Measurements from ENCODE around the gene ETV1.

The ETV1 gene

GRCh38 chr7:13844954-13845353 lies 144.5 kb downstream of the ETV1 start:
- H3K27me3 ChIP-seq (ENCODE audit: insufficient read depth, low read length, poor library complexity, severe bottlenecking), result no peaks in the 10 kb centered on the region
- no peaks in the 10 kb centered on the region for H3K36me3 ChIP-seq (ENCODE audit: insufficient read depth, low read length)
- TF ChIP-seq EZH2phosphoT487 (IDR thresholded peaks at IDR 0.05; ENCODE audit: borderline replicate concordance) (no peak), CTCF (conservative IDR thresholded peaks at IDR 0.05; ENCODE audit: low read length) (no peak)
- H3K4me2 ChIP-seq (ENCODE audit: low read depth, low read length, poor library complexity, severe bottlenecking), result no peak overlapping the region
- no peaks in the 10 kb centered on the region for H3K79me2 ChIP-seq (ENCODE audit: insufficient read depth, low read length)
- H4K20me1 ChIP-seq (ENCODE audit: insufficient read depth, low read length, poor library complexity, severe bottlenecking), result no peaks in the 10 kb centered on the region
- H3K9ac ChIP-seq (ENCODE audit: low read depth, low read length, poor library complexity, severe bottlenecking), result no peak overlapping the region
- no peak overlapping the region for H3K4me3 ChIP-seq (ENCODE audit: low read length, poor library complexity, severe bottlenecking)
- H3K9me2 ChIP-seq (replicated peaks; ENCODE audit: low read depth, low read length), result no peaks in the 10 kb centered on the region
- H2AFZ ChIP-seq (ENCODE audit: low read length), result no peak overlapping the region
- no peaks in the 10 kb centered on the region for H3F3A ChIP-seq (ENCODE audit: low read depth)
- no peaks in the 10 kb centered on the region for H3K9me3 ChIP-seq (ENCODE audit: insufficient read depth, low read depth, low read length)
- peaks cover 11% of the 10 kb centered on the region for H3K4me1 ChIP-seq (ENCODE audit: insufficient read depth, low read length, poor library complexity, severe bottlenecking)

- Histone ChIP-seq H3K4me1 (ENCODE audit: insufficient read depth, low read length, poor library complexity, severe bottlenecking) (no peaks in the 10 kb centered on the region), H2AFZ (ENCODE audit: low read length) (no peak overlapping the region), H3F3A (ENCODE audit: low read depth) (no peaks in the 10 kb centered on the region), H3K4me2 (ENCODE audit: low read depth, low read length, poor library complexity, severe bottlenecking) (no peak overlapping the region), H3K9me3 (ENCODE audit: insufficient read depth, low read depth, low read length) (no peaks in the 10 kb centered on the region), H3K9me2 (replicated peaks; ENCODE audit: low read depth, low read length) (no peaks in the 10 kb centered on the region), H3K4me3 (ENCODE audit: low read length, poor library complexity, severe bottlenecking) (no peak overlapping the region), H4K20me1 (ENCODE audit: insufficient read depth, low read length, poor library complexity, severe bottlenecking) (no peaks in the 10 kb centered on the region), H3K79me2 (ENCODE audit: insufficient read depth, low read length) (no peaks in the 10 kb centered on the region), H3K36me3 (ENCODE audit: insufficient read depth, low read length) (no peaks in the 10 kb centered on the region), H3K27me3 (ENCODE audit: insufficient read depth, low read length, poor library complexity, severe bottlenecking) (no peaks in the 10 kb centered on the region), H3K9ac (ENCODE audit: low read depth, low read length, poor library complexity, severe bottlenecking) (no peak overlapping the region)
- no peak for TF ChIP-seq CTCF (conservative IDR thresholded peaks at IDR 0.05; ENCODE audit: low read length)
- no peak for TF ChIP-seq EZH2phosphoT487 (IDR thresholded peaks at IDR 0.05; ENCODE audit: borderline replicate concordance)
These were observed 148.2 kb downstream of the ETV1 start for GRCh38 chr7:13841284-13841683.
